Measurements from ENCODE around the gene RBM18.

- TF ChIP-seq EZH2 (IDR thresholded peaks at IDR 0.05; ENCODE audit: insufficient read depth, poor library complexity, severe bottlenecking) (no peak), EZH2phosphoT487 (IDR thresholded peaks at IDR 0.05; ENCODE audit: insufficient read depth, low read depth) (no peak)
Measured at GRCh38 chr9:122244349-122244748, 20.3 kb downstream of the RBM18 start.

All from GM23248 (cell line).